GM06990 (cell line): ENCODE data around the gene CLSTN2.

Experiments used
- DNase-seq: peaks from one replicate; pipeline ENCODE4 v3.0.0-alpha.2; 2011; ENCODE audit not compliant: insufficient read length; ENCODE audit errors: extremely low read depth
- H3K27me3 ChIP-seq: replicated peaks from 2 replicates; pipeline ENCODE4 v1.6.0; 2011; ENCODE audit warnings: low read length; ENCODE audit not compliant: control insufficient read depth, insufficient read depth
- H3K36me3 ChIP-seq: 2 replicates; pipeline ENCODE4 v1.5.1; 2011; ENCODE audit warnings: low read length; ENCODE audit not compliant: control insufficient read depth, insufficient read depth
- H3K4me3 ChIP-seq: replicated peaks from 2 replicates; pipeline ENCODE4 v1.5.1; 2011; ENCODE audit warnings: low read depth, mild to moderate bottlenecking, control low read depth, low read length
- TF ChIP-seq, protein P1 (sequence below): IDR thresholded peaks from 2 replicates; pipeline ENCODE4 v1.5.1; 2011; ENCODE audit warnings: low read length, control low read depth, mild to moderate bottlenecking, inconsistent platforms; ENCODE audit not compliant: insufficient read depth, poor library complexity, severe bottlenecking

Gene CLSTN2

DNA sequence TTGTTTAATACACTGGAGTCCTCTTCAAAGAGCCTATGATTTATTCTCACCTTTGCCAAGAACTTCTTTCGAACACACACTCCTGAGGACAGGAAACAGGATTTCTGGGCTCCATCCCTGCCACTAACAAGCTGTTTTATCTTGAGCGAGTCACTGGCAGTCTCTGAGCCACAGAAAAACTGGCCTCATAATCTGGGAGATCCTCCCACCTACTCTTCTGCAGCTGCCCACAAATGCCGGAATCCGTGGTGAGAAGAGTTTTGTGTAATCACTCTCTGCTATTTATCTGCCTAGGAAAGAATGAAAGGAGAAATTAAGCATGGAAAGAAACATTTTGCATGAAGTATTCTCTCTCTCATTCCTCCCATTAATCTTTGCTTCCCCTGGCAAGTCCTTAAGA, 570.9 kb downstream of the CLSTN2 start:
- Histone ChIP-seq H3K27me3 (no peaks in the 10 kb centered on the region), H3K36me3 (no peaks in the 10 kb centered on the region), H3K4me3 (no peak overlapping the region)
- no peak for DNase-seq
- TF ChIP-seq, protein P1, sequence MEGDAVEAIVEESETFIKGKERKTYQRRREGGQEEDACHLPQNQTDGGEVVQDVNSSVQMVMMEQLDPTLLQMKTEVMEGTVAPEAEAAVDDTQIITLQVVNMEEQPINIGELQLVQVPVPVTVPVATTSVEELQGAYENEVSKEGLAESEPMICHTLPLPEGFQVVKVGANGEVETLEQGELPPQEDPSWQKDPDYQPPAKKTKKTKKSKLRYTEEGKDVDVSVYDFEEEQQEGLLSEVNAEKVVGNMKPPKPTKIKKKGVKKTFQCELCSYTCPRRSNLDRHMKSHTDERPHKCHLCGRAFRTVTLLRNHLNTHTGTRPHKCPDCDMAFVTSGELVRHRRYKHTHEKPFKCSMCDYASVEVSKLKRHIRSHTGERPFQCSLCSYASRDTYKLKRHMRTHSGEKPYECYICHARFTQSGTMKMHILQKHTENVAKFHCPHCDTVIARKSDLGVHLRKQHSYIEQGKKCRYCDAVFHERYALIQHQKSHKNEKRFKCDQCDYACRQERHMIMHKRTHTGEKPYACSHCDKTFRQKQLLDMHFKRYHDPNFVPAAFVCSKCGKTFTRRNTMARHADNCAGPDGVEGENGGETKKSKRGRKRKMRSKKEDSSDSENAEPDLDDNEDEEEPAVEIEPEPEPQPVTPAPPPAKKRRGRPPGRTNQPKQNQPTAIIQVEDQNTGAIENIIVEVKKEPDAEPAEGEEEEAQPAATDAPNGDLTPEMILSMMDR: no peak

DNA sequence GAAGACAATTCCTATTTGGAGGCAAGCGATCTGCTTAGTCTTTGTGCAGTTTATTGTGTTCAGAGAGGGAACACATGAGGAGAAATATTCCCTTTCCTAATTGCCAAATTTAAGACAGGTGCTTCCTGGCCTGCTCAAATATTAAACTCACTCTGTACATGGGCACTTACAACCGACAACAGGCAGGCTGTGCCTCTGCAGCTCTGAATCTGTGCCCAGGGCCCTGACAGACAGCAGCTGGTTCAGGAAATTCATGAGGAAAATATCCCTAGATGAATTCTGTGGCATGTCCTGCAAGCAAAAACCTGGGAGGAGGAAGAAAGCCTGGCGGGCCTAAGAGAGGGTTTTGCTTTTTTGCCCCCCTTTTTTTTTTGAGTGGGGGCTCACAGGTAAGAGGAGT, 573.6 kb downstream of the CLSTN2 start:
- H3K36me3 ChIP-seq: no peaks in the 10 kb centered on the region
- TF ChIP-seq, protein P1: no peak
- H3K4me3 ChIP-seq: no peak overlapping the region
- DNase-seq: no peak
- no peaks in the 10 kb centered on the region for H3K27me3 ChIP-seq

DNA sequence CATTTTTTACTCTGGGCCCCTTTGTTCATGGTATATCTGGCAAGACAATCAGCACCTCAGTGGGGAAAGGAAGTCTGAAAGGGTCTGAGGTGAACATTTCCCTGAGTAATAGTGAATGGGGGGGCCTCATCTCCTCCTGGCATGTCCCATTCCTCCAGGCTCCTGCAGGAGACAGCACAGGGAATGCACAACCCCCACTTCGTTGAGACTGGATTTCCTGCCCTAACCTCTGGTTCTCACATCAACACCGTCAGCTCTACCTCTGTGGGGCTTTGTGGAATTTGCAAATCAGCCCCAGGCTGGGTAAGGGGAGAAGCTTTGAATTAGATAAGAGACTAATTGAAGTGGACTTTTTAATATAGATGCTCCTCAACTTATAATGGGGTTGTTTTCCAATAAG, 574.5 kb downstream of the CLSTN2 start:
- Histone ChIP-seq H3K4me3 (no peak overlapping the region), H3K36me3 (no peaks in the 10 kb centered on the region), H3K27me3 (no peaks in the 10 kb centered on the region)
- no peak for DNase-seq
- TF ChIP-seq, protein P1: no peak

DNA sequence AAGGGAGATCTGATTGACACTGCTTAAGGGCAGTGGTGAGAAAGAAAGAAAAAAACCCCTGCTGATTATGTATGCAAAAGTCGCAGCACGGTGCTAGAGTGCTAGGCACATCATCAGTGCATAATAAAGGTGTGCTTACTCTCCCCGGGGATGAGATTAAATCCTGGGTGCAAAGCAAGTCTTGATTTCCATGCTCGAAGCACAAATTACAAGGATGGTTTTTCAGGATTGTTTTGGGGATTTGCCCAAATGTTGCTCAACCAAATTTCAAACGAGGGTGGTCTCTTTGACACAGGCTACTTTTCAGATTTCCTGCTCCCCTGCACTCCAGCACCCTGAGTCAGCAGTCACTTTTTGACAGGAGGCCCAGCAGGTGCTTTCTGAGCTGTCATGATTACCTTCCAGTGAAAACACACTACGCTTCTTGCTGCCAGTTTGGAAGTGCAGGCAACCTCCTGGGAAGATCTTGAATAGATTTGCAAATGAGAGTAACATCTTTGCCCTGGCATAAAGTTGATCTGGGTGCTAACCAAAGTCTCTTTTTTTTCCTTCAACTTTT, 575.4 kb downstream of the CLSTN2 start:
- TF ChIP-seq, protein P1: no peak
- Histone ChIP-seq H3K27me3 (no peaks in the 10 kb centered on the region), H3K4me3 (no peak overlapping the region), H3K36me3 (no peaks in the 10 kb centered on the region)
- no peak for DNase-seq

DNA sequence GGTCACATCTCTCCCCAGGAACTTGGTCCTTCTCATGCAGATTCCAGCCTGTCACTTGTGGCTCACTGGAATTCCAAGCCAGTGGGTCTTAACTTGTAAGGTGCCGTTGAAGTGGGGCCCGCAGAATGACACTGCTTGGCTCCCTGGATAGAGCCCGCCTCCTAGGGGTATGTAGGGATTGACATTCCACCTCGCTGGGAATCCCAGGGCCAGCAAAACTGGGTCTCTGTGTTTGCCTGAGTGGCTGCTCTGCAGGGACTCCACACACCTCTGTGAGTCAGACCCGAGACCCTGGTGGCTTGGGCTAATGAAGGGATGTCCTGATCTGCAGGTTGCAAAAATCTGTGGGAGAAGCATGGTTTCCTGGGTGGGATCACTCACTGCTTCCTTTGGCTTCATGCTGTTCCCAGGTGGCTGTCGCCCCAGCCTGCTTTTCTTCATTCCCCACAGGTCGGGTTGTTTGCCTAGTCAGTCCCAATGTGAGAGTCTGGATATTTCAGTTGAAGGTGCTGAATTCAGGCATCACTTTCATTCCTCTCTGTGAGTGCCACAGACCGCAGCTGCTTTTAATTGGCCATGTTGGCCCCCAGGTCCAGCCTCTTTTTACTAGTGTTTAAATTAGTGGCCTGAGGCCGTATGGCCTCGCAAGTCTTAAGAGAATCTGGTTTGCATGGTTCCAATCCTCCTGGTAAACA, 586.9 kb downstream of the CLSTN2 start:
- DNase-seq: no peak
- H3K4me3 ChIP-seq: no peak overlapping the region
- H3K27me3 ChIP-seq: no peaks in the 10 kb centered on the region; the same call in 1 of the 2 replicates
- H3K36me3 ChIP-seq: no peaks in the 10 kb centered on the region
- TF ChIP-seq, protein P1: no peak
